Neural progenitor cell (in vitro differentiated cells): ENCODE results near the gene PARP4. TPM values are rescaled to one million over a fixed set of nuclear protein-coding genes. Genes with fewer than 3 reads are reported as not detected.

Source experiments
- DNase-seq: peaks from one replicate; pipeline ENCODE4 v3.0.0-alpha.2; 2016; ENCODE audit warnings: low spot score
- H2AFZ ChIP-seq: fragments of 200-600 bp; sonication (generic); replicated peaks from 2 replicates; pipeline ENCODE4 v1.6.1; 2016; ENCODE audit warnings: antibody characterized with exemption
- H3F3A ChIP-seq: fragments of 200-600 bp; sonication (generic); 2 replicates; pipeline ENCODE4 v1.6.1; 2016; ENCODE audit warnings: antibody characterized with exemption, low read depth
- H3K27ac ChIP-seq: fragments of 200-600 bp; sonication (generic); 2 replicates; pipeline ENCODE4 v1.5.1; 2016; ENCODE audit warnings: mild to moderate bottlenecking
- H3K27me3 ChIP-seq: fragments of 200-600 bp; sonication (generic); 2 replicates; pipeline ENCODE4 v1.6.1; 2016; ENCODE audit warnings: mild to moderate bottlenecking, moderate library complexity
- H3K36me3 ChIP-seq: fragments of 200-600 bp; sonication (generic); 2 replicates; pipeline ENCODE4 v1.5.1; 2016
- H3K4me1 ChIP-seq: fragments of 200-600 bp; sonication (generic); 2 replicates; pipeline ENCODE4 v1.6.1; 2016; ENCODE audit warnings: mixed run types
- H3K4me2 ChIP-seq: fragments of 200-600 bp; sonication (generic); 2 replicates; pipeline ENCODE4 v1.6.1; 2016
- H3K4me3 ChIP-seq: fragments of 200-600 bp; sonication (generic); 2 replicates; pipeline ENCODE4 v1.5.1; 2016
- H3K79me2 ChIP-seq: fragments of 200-600 bp; sonication (generic); 2 replicates; pipeline ENCODE4 v1.6.1; 2016; ENCODE audit warnings: low read depth
- H3K9ac ChIP-seq: fragments of 200-600 bp; sonication (generic); 2 replicates; pipeline ENCODE4 v1.6.1; 2016
- H3K9me3 ChIP-seq: fragments of 200-600 bp; sonication (generic); 2 replicates; pipeline ENCODE4 v1.5.1; 2016; ENCODE audit warnings: low read depth
- H4K20me1 ChIP-seq: fragments of 200-600 bp; sonication (generic); 2 replicates; pipeline ENCODE4 v1.6.1; 2016; ENCODE audit warnings: low read depth
- H3K27ac Mint-ChIP-seq: 3 replicates; pipeline ENCODE4 v1.8.0; 2021; ENCODE audit warnings: mixed read lengths
- H3K27me3 Mint-ChIP-seq: 2 replicates; pipeline ENCODE4 v1.8.0; 2022; ENCODE audit warnings: low read depth, mild to moderate bottlenecking, inconsistent platforms, moderate library complexity, mixed read lengths; ENCODE audit not compliant: insufficient read depth
- H3K36me3 Mint-ChIP-seq: 3 replicates; pipeline ENCODE4 v1.8.0; 2021; ENCODE audit warnings: mixed read lengths
- H3K4me1 Mint-ChIP-seq: 3 replicates; pipeline ENCODE4 v1.8.0; 2021; ENCODE audit warnings: mixed read lengths
- H3K4me3 Mint-ChIP-seq: 3 replicates; pipeline ENCODE4 v1.8.0; 2021; ENCODE audit warnings: mild to moderate bottlenecking, moderate library complexity, mixed read lengths
- H3K9me3 Mint-ChIP-seq: 3 replicates; pipeline ENCODE4 v1.8.0; 2020; ENCODE audit warnings: mixed read lengths
- EZH2 ChIP-seq: fragments of 200-600 bp; sonication (generic); IDR thresholded peaks from 2 replicates; pipeline ENCODE4 v1.6.1; 2017; ENCODE audit warnings: antibody characterized with exemption, mild to moderate bottlenecking, moderate library complexity
- EZH2phosphoT487 ChIP-seq: fragments of 200-600 bp; sonication (generic); IDR thresholded peaks from 2 replicates; pipeline ENCODE4 v1.6.1; 2017; ENCODE audit warnings: antibody characterized with exemption
- total RNA-seq: library from RNA; depleted of rRNA; stranded (reverse); fragments of >200 nt; gene quantifications from 2 replicates; pipeline ENCODE4 v1.2.3, GENCODE V29; 2015; ENCODE audit warnings: low replicate concordance
- TF ChIP-seq, protein P1 (sequence below): fragments of 200-600 bp; sonication (generic); IDR thresholded peaks from 2 replicates; pipeline ENCODE4 v1.5.1; 2017; ENCODE audit warnings: antibody characterized with exemption, mild to moderate bottlenecking

The PARP4 gene
- total RNA-seq, 1 donor from 2014 or later = 44.6 TPM

DNA sequence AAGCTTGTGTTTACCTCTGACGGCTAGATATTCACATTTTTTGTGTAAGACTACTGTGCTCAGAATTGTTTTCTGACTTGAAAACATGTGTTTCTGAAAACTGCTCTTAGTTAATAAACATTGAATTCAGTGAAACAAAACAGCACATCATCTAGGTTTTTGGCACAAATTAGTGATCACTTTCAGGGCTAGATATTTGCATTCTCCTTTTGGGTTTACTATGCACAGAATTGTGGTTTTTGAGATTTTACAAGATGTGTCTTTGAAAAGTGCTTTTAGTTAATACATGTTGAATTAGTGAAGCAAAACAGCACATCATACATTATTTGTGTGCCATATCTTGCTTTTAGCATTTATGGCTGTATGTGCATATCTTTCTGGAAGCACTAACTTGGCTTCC, 8.2 kb upstream of the PARP4 start:
- H3K4me1 Mint-ChIP-seq = peaks cover 4% of the 10 kb centered on the region
- H3K4me3 Mint-ChIP-seq = no peak overlapping the region
- no peak overlapping the region for H3K4me2 ChIP-seq
- no peak for DNase-seq
- H3K36me3 ChIP-seq = no peaks in the 10 kb centered on the region
- H3F3A ChIP-seq = no peaks in the 10 kb centered on the region
- no peaks in the 10 kb centered on the region for H4K20me1 ChIP-seq
- TF ChIP-seq EZH2 = no peak
- no peak overlapping the region for H3K27ac ChIP-seq
- H3K79me2 ChIP-seq = no peaks in the 10 kb centered on the region
- H3K36me3 Mint-ChIP-seq = no peaks in the 10 kb centered on the region
- H3K9me3 ChIP-seq = no peaks in the 10 kb centered on the region
- no peak overlapping the region for H3K9ac ChIP-seq
- H2AFZ ChIP-seq = no peak overlapping the region
- no peak overlapping the region for H3K4me3 ChIP-seq
- H3K9me3 Mint-ChIP-seq = no peaks in the 10 kb centered on the region
- no peaks in the 10 kb centered on the region for H3K4me1 ChIP-seq
- H3K27me3 Mint-ChIP-seq = peaks cover 2% of the 10 kb centered on the region
- H3K27me3 ChIP-seq = no peaks in the 10 kb centered on the region
- no peak overlapping the region for H3K27ac Mint-ChIP-seq

DNA sequence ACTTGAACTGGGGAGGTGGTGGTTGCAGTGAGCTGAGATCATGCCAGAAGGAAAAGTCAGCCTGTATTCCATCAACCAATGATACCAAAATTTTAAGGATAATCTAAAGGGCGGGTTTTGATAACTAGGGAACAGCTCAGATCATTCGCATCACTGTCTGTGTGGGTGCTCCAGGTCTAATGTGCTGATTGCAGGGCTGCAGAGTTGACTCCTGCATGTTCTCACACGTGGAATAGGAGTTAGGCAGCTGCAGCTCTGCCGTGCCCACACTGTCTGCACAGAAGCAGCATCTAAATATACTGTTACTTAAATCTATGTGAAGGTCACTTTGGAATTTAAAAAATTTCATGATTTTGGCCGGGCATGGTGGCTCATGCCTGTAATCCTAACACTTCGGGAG, 4.3 kb upstream of the PARP4 start:
- H3K9ac ChIP-seq = no peak overlapping the region
- no peak overlapping the region for H2AFZ ChIP-seq
- H3K4me2 ChIP-seq = no peak overlapping the region
- Mint-ChIP-seq H3K27me3 (peaks cover 2% of the 10 kb centered on the region), H3K36me3 (no peaks in the 10 kb centered on the region), H3K27ac (no peak overlapping the region), H3K9me3 (no peaks in the 10 kb centered on the region), H3K4me3 (no peak overlapping the region), H3K4me1 (peaks cover 11% of the 10 kb centered on the region)
- H4K20me1 ChIP-seq = no peaks in the 10 kb centered on the region
- H3K27ac ChIP-seq = no peak overlapping the region
- DNase-seq = no peak
- no peaks in the 10 kb centered on the region for H3K36me3 ChIP-seq
- H3K79me2 ChIP-seq = peaks cover 4% of the 10 kb centered on the region
- no peaks in the 10 kb centered on the region for H3K27me3 ChIP-seq
- no peaks in the 10 kb centered on the region for H3K4me1 ChIP-seq
- H3K9me3 ChIP-seq = no peaks in the 10 kb centered on the region
- TF ChIP-seq EZH2 (no peak), EZH2phosphoT487 (no peak)
- TF ChIP-seq, protein P1, sequence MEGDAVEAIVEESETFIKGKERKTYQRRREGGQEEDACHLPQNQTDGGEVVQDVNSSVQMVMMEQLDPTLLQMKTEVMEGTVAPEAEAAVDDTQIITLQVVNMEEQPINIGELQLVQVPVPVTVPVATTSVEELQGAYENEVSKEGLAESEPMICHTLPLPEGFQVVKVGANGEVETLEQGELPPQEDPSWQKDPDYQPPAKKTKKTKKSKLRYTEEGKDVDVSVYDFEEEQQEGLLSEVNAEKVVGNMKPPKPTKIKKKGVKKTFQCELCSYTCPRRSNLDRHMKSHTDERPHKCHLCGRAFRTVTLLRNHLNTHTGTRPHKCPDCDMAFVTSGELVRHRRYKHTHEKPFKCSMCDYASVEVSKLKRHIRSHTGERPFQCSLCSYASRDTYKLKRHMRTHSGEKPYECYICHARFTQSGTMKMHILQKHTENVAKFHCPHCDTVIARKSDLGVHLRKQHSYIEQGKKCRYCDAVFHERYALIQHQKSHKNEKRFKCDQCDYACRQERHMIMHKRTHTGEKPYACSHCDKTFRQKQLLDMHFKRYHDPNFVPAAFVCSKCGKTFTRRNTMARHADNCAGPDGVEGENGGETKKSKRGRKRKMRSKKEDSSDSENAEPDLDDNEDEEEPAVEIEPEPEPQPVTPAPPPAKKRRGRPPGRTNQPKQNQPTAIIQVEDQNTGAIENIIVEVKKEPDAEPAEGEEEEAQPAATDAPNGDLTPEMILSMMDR = no peak
- no peak overlapping the region for H3K4me3 ChIP-seq
- no peaks in the 10 kb centered on the region for H3F3A ChIP-seq

DNA sequence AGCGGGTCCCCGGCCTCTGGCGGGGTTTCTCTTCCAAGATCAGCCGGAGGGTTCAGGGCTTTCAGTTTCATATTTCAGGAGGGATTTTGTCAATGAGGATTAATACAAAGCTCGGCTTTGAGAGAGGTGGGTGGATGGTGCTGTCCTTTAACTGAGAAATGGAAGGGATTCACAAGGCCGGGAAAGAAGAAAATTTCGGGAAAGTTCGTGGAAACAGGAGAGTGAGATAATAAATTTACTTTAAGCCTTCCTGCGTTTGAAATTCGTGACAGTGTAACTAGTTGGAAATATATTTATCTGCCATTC, 283 bp upstream of the PARP4 start:
- DNase-seq = no peak
- no peaks in the 10 kb centered on the region for H3K9me3 ChIP-seq
- peaks cover 5% of the 10 kb centered on the region for H3K4me1 ChIP-seq
- no peaks in the 10 kb centered on the region for H3K27me3 ChIP-seq
- H3K4me1 Mint-ChIP-seq = peaks cover 21% of the 10 kb centered on the region
- peaks cover 42% of the 10 kb centered on the region for H3K79me2 ChIP-seq
- peak overlapping the region; percentile 83 for H3K4me2 ChIP-seq
- H3K9ac ChIP-seq = no peak overlapping the region
- H3K9me3 Mint-ChIP-seq = peaks cover under 1% of the 10 kb centered on the region
- no peaks in the 10 kb centered on the region for H3F3A ChIP-seq
- no peaks in the 10 kb centered on the region for H4K20me1 ChIP-seq
- H2AFZ ChIP-seq = peak overlapping the region; percentile 94
- H3K36me3 Mint-ChIP-seq = peaks cover 3% of the 10 kb centered on the region
- H3K27ac Mint-ChIP-seq = peak overlapping the region; percentile 3
- H3K27me3 Mint-ChIP-seq = no peaks in the 10 kb centered on the region
- TF ChIP-seq, protein P1 = no peak
- TF ChIP-seq EZH2phosphoT487 = peak; percentile 12
- TF ChIP-seq EZH2 = peak; percentile 58
- no peak overlapping the region for H3K27ac ChIP-seq
- peak overlapping the region; percentile 86 for H3K4me3 Mint-ChIP-seq
- no peaks in the 10 kb centered on the region for H3K36me3 ChIP-seq
- peak overlapping the region; percentile 66 for H3K4me3 ChIP-seq

DNA sequence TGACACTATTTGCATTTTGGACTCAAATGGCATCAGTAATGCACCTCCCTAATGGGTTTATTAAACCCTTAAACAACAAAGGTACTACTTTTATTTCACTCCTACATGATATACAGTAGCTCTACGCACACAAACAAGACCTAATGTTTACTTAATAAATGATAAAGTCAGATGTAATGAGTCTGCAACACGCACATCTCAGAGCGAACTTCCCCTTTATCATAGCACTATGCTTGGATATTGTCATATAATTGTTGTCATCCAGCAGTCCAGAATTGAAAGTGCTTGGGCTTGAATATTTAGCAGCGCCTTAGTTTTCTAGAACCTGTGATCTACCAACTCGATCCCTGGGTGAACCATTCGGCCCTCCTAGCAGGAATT, 772 bp downstream of the PARP4 start:
- Histone ChIP-seq H4K20me1 (no peaks in the 10 kb centered on the region), H3K4me2 (peak overlapping the region; percentile 83), H3K4me3 (peak overlapping the region; percentile 66), H3K9me3 (no peaks in the 10 kb centered on the region), H2AFZ (peak overlapping the region; percentile 94), H3K4me1 (peaks cover 5% of the 10 kb centered on the region), H3F3A (no peaks in the 10 kb centered on the region), H3K27me3 (no peaks in the 10 kb centered on the region), H3K9ac (peak overlapping the region; percentile 43), H3K36me3 (no peaks in the 10 kb centered on the region), H3K79me2 (peaks cover 45% of the 10 kb centered on the region), H3K27ac (no peak overlapping the region)
- peaks cover 18% of the 10 kb centered on the region for H3K4me1 Mint-ChIP-seq
- peaks cover 10% of the 10 kb centered on the region for H3K36me3 Mint-ChIP-seq
- H3K27me3 Mint-ChIP-seq = no peaks in the 10 kb centered on the region
- no peak for DNase-seq
- H3K4me3 Mint-ChIP-seq = peak overlapping the region; percentile 86
- no peak overlapping the region for H3K27ac Mint-ChIP-seq
- peaks cover 6% of the 10 kb centered on the region for H3K9me3 Mint-ChIP-seq
- TF ChIP-seq EZH2phosphoT487 = no peak
- TF ChIP-seq, protein P1 = no peak
- no peak for TF ChIP-seq EZH2
